HPDE6-E6E7 (cell line): ENCODE measurements around the gene CARS1.

Source experiments
- DNase-seq: peaks from one replicate; pipeline ENCODE4 v3.0.0; 2011; ENCODE audit warnings: missing footprints; ENCODE audit errors: extremely low spot score

CARS1 gene

GRCh38 chr11:3057069-3057963, at the start of gene CARS1:
TSS of gene CARS1 (minus strand) at chr11:3057423. CDS start at chr11:3057367, 56 bp downstream.
- peak; percentile 84 for DNase-seq

- DNase-seq, result no peak
Measured at GRCh38 chr11:3105791-3106735, 48.8 kb upstream of the CARS1 start.

GRCh38 chr11:3104961-3105790, 48.0 kb upstream of the CARS1 start:
- DNase-seq, result no peak

GRCh38 chr11:3104051-3104714, 47.0 kb upstream of the CARS1 start:
- no peak for DNase-seq

GRCh38 chr11:3103076-3103475, 45.9 kb upstream of the CARS1 start:
- no peak for DNase-seq

GRCh38 chr11:3102641-3102921, 45.4 kb upstream of the CARS1 start:
- DNase-seq, result no peak

- no peak for DNase-seq
Measured at GRCh38 chr11:3101921-3102640, 44.9 kb upstream of the CARS1 start.

DNA sequence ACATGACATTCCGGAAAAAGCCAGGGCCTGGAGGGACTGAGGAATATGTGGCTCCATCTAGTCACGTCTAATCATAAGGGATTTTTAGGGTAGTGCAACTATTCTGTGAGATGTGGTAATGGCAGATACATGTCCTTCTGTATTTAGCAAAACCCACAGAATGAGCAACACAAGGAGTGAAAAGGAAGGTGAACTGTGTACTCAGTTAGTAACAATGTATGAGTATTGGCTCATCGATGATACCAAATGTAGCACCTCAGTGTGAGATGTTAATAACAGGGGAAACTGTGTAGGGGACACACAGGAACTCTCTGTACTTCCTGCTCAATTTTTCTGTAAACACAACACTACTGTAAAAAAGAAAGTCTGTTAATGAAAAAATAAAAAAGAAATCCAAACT, 42.0 kb upstream of the CARS1 start:
- no peak for DNase-seq

DNA sequence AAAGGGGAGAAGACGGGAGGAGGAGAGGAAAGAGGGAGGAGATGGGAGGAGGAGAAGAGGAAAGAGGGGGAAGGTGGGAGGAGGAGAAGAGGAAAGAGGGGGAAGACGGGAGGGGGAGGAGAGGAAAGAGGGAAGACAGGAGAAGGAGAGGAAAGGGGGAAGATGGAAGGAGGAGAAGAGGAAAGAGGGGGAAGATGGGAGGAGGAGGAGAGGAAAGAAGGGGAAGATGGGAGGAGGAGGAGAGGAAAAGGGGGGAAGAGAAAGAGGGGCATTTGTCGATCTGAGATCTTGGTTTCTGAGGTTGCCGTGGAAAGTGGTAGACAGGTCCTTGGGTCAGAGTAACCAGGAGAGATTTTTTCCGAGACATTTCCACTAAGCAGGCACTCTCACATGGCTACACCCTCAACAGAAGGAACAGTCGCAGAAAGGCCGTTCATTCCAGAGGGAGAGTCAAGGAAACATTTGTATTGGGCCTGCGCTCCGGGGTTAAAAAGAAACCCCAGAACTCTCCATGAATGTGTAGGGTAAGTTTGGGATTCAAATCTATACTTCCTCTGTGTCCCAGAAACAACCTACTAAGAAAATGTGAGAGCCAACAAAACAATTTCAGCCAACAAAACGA, 39.8 kb upstream of the CARS1 start:
- DNase-seq, result no peak

DNA sequence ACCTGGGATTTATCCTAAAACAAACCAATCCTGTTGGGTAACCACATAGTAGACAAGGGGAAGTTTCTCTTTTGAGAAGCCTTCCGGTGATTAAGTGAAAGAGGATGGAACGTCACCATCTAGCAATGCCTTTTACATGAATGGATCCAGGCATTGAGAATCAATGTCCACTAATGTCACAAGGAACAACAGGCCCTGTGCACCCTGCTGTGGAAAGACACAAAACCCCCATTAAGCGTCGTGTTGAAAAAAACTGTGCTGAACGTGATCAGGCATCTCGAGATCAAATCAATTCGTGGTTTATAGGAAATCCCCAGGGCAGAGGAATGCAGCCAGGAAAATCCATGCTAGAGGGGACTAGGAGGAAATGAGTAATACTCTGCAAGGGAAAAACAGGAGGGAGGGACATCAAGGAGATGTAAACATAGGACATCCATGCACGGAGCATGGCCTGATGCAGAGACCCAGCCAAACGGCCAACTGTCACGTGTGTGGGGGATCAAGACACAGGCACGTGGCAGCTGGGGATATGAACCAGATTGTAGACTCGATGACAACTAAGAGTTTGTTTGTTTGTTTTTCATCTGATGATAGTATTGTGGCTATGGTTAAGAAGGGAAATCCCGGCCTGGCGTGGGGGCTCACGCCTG, 38.6 kb upstream of the CARS1 start:
- no peak for DNase-seq

GRCh38 chr11:3094223-3094824, 37.1 kb upstream of the CARS1 start:
- no peak for DNase-seq

GRCh38 chr11:3093281-3094191, 36.3 kb upstream of the CARS1 start:
- no peak for DNase-seq

GRCh38 chr11:3092603-3093141, 35.4 kb upstream of the CARS1 start:
- no peak for DNase-seq

DNA sequence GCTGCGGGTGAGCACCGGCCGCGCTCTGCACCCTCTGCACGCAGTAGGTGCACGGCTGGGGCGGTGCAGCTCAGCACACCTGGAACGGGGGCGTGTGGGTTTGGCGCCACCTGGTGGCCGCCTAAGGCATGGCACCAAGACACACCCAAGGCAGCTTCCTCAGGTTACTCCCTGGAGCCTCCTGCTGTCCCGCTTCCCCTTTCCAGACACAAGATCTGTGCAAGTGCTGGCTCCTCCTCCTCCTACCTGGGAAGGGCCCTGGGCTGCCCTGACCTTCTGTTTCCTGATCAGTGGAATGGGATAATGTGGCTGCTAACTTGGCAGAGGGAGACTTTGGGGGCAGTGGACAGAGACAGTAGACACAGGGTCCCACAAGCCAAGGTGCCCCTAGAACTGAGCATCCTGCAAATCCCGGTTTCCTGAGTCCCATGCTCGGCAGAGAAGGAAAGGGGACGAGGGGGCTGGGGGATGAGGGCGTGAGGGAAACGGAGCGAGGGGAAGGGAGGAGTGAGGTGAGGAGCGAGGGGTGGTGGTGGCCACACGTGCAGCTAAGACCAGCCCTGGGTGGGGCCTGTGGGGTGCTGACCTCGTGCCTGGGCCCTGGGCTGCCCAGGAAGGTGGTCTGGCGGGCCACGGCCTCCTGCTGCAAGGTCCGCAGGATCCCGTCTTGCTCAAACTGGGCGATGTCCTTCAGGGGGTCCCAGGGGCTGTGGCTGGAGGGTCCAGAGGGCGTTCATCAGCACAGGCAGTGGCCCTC, 34.8 kb upstream of the CARS1 start:
- peak; percentile 87 for DNase-seq

- DNase-seq, result no peak
Measured at GRCh38 chr11:3091081-3091845, 34.0 kb upstream of the CARS1 start.
